HFF-Myc (cell line): ENCODE measurements around the gene ZFHX2.

Experiments
- DNase-seq: peaks from one replicate; pipeline ENCODE4 v3.0.0-alpha.2; 2011; ENCODE audit warnings: low read depth; ENCODE audit errors: extremely low read depth
- H3K4me3 ChIP-seq: replicated peaks from 2 replicates; pipeline ENCODE4 v1.5.1; 2011; ENCODE audit warnings: low read depth, mild to moderate bottlenecking, control low read depth, low read length
- TF ChIP-seq, protein P1 (sequence below): IDR thresholded peaks from 2 replicates; pipeline ENCODE4 v1.5.1; 2012; ENCODE audit warnings: mild to moderate bottlenecking, low read depth, low read length, control low read depth; ENCODE audit errors: missing control alignments

The ZFHX2 gene

DNA sequence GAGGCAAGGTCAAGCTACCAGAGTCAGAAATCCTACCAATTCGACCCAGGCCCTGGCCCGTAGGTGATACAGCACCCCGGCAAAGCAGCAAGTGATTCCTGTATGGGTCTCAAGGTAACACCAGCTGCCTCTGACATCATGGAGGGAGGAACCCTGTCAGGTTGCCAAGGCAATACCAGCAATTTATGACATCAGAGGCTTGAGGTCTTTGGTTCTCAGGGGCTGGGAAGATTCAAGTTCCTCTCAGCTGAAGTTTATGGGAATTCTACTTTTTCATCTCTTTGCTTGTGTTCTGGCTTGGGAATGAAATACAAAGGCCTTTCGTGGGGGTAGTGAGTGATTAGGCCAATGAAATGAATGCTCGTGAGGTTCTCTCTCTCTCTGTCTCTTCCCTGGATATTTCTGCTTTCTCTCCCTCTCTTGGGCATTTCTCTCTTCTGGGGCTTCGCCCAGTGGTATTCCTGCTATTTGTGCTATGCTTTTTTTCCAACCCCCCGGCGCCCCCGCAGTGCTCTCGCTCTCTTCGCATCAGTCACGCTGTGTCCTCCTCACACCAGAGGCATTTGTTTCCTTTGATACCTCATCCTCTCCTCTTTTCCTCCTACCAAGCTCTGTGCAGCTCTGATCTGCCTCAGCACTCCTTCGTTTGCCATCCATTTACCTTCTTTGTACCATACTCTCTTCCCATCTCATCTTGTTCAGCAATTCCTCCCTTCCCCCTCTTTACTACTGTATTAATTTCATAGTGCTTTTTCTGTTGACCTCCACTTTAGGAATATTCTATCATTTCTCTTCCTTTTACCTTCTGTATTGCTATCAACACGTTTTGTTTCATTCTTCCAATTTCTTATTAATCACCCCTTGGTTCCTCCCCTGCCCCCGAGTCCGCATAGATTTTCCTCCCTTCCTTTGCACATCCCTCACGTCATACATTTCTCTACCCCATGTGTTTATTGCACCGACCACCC is 2.9 kb downstream of the ZFHX2 start:
- TF ChIP-seq, protein P1, sequence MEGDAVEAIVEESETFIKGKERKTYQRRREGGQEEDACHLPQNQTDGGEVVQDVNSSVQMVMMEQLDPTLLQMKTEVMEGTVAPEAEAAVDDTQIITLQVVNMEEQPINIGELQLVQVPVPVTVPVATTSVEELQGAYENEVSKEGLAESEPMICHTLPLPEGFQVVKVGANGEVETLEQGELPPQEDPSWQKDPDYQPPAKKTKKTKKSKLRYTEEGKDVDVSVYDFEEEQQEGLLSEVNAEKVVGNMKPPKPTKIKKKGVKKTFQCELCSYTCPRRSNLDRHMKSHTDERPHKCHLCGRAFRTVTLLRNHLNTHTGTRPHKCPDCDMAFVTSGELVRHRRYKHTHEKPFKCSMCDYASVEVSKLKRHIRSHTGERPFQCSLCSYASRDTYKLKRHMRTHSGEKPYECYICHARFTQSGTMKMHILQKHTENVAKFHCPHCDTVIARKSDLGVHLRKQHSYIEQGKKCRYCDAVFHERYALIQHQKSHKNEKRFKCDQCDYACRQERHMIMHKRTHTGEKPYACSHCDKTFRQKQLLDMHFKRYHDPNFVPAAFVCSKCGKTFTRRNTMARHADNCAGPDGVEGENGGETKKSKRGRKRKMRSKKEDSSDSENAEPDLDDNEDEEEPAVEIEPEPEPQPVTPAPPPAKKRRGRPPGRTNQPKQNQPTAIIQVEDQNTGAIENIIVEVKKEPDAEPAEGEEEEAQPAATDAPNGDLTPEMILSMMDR: no peak
- H3K4me3 ChIP-seq: no peak overlapping the region
- DNase-seq: no peak

DNA sequence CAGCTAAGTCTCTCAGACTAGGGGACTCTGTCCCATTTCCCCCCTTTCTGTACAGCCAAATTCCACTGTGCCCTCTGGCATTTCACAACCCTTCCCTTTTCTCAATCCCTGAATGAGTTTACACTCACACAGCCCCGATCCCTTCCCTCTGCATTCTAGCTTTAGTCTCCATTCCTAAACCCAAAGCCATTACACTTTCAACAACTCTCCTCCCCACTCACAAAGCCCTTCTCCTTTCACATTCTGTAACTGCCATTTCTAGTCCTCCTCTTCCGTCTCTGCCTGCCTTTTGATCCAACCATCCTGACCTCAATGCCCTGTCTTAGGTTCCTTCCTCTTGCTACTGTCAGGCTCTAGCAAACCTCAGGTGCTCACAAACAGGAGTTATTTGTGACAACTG is 3.6 kb downstream of the ZFHX2 start:
- DNase-seq: no peak
- TF ChIP-seq, protein P1: no peak
- H3K4me3 ChIP-seq: no peak overlapping the region

DNA sequence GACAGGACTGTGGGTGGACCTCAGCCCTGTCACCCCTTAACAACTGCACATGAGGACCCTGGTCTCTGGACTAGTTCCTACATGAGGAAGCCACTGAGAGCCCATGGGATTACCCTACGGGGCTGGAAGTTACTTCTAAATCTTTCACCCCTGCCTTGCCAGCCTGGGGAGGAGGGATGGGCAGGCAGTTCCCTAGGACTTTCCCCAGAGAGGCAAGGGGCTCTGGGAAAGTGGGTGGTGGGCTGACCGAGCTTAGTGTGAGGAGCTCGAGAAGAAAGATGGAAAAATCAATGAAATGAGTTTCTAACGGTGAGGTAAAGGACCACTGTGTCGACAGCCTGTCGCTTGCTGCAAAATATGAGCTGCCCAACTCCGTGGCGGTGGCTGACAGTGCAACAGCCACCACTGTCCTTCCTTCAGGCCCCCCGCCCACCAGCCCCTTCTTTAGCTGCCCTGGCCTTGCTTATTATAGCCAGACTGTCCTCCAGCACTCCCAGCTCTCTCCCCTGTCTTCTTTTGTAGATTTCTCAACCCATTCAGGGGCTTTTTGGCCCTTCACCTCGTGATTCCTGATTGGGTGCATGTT is 5.0 kb downstream of the ZFHX2 start:
- TF ChIP-seq, protein P1: no peak

DNA sequence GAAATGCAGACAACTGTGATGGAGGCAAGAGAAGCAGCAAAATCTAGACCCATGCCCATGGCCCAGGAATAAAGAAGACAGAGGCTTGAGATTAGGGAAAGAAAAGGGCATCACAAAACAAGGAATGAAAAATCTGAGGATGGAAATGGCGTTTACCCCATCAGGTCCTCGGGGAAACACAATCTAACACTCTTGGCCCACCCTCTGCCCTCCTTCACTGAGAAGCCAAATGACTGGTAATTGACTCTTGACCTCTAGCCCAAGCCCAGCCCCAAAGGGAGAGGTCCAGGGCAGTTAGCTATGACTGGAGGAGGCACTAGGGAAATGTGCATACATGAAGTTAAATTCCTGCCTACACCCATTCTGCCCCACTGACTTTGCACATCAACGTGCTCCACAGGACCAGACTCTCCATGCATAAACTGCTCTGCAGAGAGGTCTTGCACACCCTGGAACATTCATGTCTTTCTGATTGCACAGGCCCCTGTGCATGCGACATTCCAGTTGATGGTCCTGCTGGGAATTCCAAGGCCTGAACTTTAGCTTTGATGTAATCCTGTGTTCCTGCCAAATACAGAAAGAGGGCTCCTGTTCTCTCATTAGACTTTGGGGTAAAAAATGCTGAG is 5.7 kb downstream of the ZFHX2 start:
- TF ChIP-seq, protein P1: no peak
- H3K4me3 ChIP-seq: no peak overlapping the region
- no peak for DNase-seq

More for the DNA sequence above, 5.0 kb downstream of the ZFHX2 start:
- H3K4me3 ChIP-seq: no peak overlapping the region
- no peak for DNase-seq

DNA sequence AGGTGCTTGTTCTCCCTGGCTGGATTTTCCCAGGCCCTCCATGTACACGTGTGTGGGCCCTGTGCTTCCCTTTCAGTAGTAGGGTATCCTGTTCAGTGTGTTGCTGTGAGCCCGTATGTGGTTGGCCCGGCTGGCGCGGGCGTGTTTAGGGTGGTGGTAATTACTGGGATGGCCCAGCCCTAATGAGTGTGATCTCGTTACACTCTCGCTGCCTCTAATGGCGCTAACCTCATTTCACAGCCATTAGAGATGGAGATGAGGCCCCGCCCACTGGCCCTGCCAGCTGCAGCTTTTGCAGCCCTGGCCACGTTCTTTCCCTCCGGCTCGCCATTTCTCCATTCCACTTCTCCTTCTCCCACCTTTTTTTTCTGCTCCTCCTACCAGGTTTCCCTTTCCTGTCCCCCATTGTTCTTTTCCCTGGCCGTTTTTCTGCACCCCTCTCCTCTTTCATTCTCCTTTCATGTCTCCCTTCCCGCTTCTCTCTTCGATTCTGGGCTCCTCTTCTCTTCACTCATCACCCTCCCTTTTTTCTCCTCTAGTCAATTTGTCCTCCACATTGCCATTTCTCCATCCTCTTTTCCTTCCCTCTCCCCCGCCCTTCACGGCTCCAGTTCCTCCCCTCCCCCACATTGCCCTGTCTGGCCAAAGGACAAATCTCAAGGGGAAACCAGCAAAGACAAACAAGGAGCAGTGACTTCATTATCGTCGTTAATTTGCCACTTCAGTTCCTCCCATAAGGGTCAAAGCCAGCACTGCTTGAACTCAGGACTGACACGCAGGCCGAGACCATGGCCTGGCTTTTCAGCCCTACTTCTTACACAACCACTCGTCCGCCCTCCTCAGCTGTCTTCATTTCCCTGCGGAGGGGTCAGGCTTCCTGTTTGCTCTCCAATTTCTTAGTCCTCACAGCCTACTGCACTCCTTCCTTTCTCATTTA is 6.8 kb downstream of the ZFHX2 start:
- TF ChIP-seq, protein P1: no peak
- no peak for DNase-seq
- no peak overlapping the region for H3K4me3 ChIP-seq

DNA sequence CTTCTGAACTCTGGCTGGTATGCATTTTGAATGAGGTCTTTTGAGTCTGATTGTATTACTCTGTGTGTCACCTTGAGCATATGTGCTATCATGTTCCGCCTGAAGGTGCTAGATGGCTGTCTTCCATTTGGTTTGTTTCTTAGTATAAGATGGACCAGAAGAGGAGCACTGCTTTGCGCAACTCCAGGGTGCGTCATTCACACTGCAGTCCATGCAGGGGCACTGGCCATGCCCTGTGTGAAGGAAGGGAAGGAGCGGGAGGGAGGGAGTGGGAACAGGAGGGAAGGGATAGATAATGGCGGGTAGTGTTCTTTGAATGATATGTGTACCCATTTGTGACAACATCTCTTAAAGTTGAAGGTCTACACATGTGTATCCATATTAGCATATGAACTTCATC is 8.2 kb downstream of the ZFHX2 start:
- DNase-seq: no peak
- H3K4me3 ChIP-seq: no peak overlapping the region
- TF ChIP-seq, protein P1: no peak
